ENCODE data around the gene AP2B1.

AP2B1 gene

DNA sequence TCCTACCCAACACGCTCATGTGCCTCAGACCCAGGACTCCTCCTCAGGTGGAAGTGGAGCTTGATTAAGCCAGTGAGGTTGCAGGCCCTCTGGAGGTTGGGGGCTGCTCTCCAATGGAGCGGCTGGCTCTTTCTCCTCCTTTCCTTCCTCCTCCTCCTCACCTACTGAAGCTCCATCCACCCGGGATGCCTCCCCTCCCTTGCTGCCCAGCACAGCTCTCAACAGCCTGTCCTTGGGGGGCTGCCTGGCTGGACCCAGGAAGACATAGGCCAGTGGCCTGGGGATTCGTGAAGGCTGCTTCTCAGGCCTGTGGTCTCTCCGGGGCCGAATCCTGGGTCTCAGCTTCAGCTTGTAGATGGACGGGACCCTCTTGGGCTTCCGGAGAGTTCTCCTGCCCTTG lies 157.7 kb downstream of the AP2B1 start:
- DNase-seq (ENCODE audit: extremely low read depth, low read depth) = no peak
- TF ChIP-seq, protein P1, sequence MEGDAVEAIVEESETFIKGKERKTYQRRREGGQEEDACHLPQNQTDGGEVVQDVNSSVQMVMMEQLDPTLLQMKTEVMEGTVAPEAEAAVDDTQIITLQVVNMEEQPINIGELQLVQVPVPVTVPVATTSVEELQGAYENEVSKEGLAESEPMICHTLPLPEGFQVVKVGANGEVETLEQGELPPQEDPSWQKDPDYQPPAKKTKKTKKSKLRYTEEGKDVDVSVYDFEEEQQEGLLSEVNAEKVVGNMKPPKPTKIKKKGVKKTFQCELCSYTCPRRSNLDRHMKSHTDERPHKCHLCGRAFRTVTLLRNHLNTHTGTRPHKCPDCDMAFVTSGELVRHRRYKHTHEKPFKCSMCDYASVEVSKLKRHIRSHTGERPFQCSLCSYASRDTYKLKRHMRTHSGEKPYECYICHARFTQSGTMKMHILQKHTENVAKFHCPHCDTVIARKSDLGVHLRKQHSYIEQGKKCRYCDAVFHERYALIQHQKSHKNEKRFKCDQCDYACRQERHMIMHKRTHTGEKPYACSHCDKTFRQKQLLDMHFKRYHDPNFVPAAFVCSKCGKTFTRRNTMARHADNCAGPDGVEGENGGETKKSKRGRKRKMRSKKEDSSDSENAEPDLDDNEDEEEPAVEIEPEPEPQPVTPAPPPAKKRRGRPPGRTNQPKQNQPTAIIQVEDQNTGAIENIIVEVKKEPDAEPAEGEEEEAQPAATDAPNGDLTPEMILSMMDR (IDR thresholded peaks at IDR 0.05; ENCODE audit: low read depth, low read length, missing control alignments) = no peak
- no peak overlapping the region for H3K4me3 ChIP-seq (replicated peaks; ENCODE audit: low read depth, low read length)

DNA sequence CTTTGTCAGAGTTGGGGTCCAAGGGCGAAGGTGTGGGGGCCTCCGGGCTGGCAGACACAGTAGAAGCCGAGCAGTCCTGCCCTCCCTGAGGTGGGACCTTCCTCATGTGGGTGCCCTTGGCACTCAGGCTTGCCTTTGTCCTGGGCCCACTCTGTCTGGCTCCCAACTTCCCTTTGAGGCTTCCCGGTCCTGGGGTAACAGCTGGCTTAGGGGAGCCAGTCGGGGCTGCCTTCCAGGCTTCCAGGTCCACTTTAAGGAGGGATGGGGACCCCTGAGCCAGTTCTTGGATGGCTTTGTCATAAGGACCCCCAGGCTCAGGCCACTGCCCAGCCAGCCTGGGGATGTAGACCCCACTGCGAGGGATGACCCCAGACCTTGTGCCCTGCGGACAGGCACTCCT lies 158.1 kb downstream of the AP2B1 start:
- DNase-seq (ENCODE audit: extremely low read depth, low read depth) = no peak
- TF ChIP-seq, protein P1 (IDR thresholded peaks at IDR 0.05; ENCODE audit: low read depth, low read length, missing control alignments) = no peak
- no peak overlapping the region for H3K4me3 ChIP-seq (replicated peaks; ENCODE audit: low read depth, low read length)

DNA sequence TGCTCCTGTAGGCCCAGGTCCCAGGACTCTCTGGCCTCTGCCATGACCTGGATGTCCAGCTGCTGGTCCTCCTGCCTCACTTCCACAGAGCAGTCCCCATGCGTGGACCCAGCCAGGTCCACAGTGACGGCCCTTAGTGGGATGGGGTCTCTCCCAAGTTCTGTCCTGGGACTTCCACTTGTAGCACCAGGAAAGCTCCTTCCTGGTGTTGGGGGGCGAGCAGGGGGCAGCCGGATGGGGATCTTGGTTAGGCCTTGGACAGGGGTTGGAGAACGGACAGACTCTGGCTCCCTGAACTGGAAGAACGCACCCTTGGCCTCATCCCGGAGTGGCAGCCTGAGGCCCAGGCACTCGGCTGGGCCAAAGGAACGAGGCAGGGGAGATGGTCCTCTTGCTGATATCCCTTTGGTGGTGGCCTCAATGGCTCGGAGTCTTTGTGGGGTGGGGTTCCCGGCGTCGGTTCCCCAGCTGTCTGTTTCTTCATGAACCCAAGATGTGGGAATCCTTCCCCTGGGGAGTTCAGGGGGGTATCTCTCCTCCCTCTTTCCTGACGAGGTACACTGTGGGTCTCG lies 158.7 kb downstream of the AP2B1 start:
- H3K4me3 ChIP-seq (replicated peaks; ENCODE audit: low read depth, low read length) = no peak overlapping the region
- TF ChIP-seq, protein P1 (IDR thresholded peaks at IDR 0.05; ENCODE audit: low read depth, low read length, missing control alignments) = no peak
- DNase-seq (ENCODE audit: extremely low read depth, low read depth) = no peak

DNA sequence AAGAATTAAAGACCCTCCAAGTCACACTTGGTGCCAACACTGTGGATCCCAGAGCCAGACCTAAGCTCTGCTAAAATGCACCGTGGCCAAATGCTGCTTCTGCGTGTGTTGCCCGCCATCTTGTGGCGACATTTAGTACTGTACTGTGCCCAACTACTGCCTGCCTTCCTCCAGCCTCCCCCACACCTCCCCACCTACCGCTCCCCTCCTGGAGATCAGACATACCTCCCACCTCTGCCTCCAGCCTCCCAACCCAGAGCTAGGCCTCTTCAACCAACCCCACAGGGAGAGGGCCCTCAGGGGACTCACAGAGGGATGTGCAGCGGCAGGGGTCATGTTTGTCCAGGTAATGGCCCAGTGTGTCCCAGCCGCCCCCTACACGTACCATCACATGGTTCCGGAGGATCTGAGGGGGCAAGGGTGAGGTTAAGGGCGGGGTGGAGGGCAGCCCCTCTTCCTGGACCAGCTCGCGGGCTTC lies 160.5 kb downstream of the AP2B1 start:
- no peak overlapping the region for H3K4me3 ChIP-seq (replicated peaks; ENCODE audit: low read depth, low read length)
- TF ChIP-seq, protein P1 (IDR thresholded peaks at IDR 0.05; ENCODE audit: low read depth, low read length, missing control alignments) = peak; percentile 74
- peak; percentile 58 for DNase-seq (ENCODE audit: extremely low read depth, low read depth)

DNA sequence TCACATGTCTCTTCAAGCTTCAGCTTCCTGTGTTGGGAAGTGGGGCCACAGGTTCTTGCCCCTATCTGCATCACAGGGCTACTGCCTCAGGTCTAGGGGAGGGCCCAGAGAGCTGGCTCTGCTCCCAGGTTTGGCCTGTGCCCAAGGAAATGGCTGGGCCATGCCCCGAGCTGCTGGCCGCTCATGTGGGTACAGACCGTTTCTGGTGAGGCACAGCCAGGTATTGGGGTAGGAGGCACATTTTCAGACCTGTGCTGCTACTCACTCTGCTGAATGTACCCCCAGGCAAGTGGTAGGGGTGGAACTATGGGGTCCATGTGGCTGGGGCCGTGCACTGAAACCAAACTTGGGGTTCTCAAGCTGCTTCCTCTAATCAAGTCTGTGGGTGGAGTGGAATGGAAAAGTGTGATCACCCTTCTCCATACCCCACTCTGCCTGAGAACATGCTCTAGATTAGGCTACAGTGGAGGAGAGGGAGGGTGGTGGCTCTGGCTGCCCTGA lies 161.3 kb downstream of the AP2B1 start:
- TF ChIP-seq, protein P1 (IDR thresholded peaks at IDR 0.05; ENCODE audit: low read depth, low read length, missing control alignments) = no peak
- no peak overlapping the region for H3K4me3 ChIP-seq (replicated peaks; ENCODE audit: low read depth, low read length)
- DNase-seq (ENCODE audit: extremely low read depth, low read depth) = no peak

DNA sequence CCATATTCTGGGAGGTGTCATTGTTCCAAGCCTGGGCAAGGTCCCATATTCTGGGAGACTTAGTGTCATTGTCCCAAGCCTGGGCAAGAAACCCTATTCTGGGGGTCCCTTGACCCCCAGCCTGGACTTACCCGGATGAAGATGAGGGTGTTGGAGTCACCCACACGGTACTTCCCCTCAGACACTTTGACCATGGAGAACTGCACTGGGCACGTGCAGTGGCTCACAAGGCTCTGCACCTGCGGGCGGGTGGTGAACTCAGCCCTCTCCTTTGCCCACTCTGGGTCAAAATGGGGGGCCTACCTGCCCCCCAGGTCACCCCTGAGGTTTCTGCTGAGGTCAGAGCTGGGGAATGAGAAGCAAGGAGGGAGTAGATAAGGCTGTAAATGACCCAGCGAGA lies 161.9 kb downstream of the AP2B1 start:
- no peak for DNase-seq (ENCODE audit: extremely low read depth, low read depth)
- TF ChIP-seq, protein P1 (IDR thresholded peaks at IDR 0.05; ENCODE audit: low read depth, low read length, missing control alignments) = no peak
- no peak overlapping the region for H3K4me3 ChIP-seq (replicated peaks; ENCODE audit: low read depth, low read length)

All from HFF-Myc (cell line).